SK-N-MC (cell line): ENCODE results near the gene ABHD16B.

Experiments used
- EZH2 ChIP-seq: fragments of 200-600 bp; sonication (generic); IDR thresholded peaks from one replicate; pipeline ENCODE4 v1.6.1; 2017; ENCODE audit warnings: antibody characterized with exemption
- FOXP2 ChIP-seq: optimal IDR thresholded peaks from 2 replicates; pipeline ENCODE3; 2011; ENCODE audit warnings: mild to moderate bottlenecking, moderate library complexity; ENCODE audit not compliant: insufficient read depth; ENCODE audit errors: extremely low read length, control extremely low read depth
- POLR2AphosphoS5 ChIP-seq: IDR thresholded peaks from 2 replicates; pipeline ENCODE4 v1.6.1; 2012; ENCODE audit warnings: mild to moderate bottlenecking, low read depth, low read length, borderline replicate concordance

- no peak for TF ChIP-seq EZH2
- no peak for TF ChIP-seq POLR2AphosphoS5
- no peak for TF ChIP-seq FOXP2
Observed at GRCh38 chr20:63911176-63911575, 49.9 kb downstream of the ABHD16B start.
